HG03354 (cell line): ENCODE data around the gene C2CD4C.
"Not testable (repeated sequence)": the region's sequence is repeated elsewhere in the genome, so short reads cannot be mapped to it uniquely, and the experiment has no call there.

Source experiments
- ATAC-seq: cut with Tn5 transposase; IDR thresholded peaks from one replicate; pipeline ENCODE4 v1.9.1; 2021; ENCODE audit warnings: mild to moderate bottlenecking; ENCODE audit not compliant: unreplicated experiment, poor library complexity, severe bottlenecking

The C2CD4C gene, protein sequence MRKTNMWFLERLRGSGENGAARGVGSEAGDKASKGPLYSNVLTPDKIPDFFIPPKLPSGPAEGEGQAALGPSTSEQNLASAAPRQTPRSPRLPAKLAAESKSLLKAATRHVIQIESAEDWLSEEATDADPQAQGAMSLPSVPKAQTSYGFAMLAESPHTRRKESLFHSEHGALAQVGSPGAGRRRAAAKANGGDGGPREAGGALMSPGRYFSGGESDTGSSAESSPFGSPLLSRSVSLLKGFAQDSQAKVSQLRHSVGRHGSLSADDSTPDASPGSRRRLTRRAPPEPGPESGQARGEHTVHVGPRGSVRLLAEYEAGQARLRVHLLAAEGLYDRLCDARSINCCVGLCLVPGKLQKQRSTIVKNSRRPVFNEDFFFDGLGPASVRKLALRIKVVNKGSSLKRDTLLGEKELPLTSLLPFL

GRCh38 chr19:408902-409515 is at the start of gene C2CD4C:
Gene C2CD4C (minus strand): TSS chr19:409147. CDS start chr19:408361, 786 bp downstream.
- ATAC-seq, result no peak

DNA sequence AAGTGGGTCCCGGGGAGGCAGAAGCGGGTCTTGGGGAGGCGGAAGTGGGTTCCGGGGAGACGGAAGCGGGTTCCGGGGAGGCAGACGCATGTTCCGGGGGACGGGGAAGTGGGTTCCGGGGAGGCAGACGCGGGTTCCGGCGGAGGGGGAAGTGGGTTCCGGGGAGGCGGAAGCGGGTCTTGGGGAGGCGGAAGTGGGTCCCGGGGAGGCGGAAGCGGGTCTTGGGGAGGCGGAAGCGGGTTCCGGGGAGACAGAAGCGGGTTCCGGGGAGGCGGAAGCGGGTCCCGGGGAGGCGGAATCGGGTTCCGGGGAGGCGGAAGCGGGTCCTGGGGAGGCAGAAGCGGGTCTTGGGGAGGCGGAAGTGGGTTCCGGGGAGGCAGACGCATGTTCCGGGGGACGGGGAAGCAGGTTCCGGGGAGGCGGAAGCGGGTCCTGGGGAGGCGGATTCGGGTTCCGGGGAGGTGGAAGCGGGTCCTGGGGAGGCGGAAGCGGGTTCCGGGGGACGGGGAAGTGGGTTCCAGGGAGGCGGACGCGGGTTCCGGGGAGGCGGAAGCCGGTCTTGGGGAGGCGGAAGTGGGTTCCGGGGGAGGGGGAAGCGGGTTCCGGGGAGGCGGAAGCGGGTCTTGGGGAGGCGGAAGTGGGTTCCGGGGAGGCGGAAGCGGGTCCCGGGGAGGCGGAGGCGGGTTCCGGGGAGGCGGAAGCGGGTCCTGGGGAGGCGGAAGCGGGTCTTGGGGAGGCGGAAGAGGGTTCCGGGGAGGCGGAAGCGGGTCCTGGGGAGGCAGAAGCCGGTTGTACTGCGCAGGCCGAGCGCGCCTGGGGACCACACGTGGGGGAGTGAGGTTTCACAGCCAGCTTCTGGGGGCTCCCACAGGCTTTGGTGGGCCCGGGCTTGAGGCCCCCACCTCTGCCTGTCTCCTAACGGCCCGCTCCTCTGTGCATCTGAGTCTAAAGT is 49.4 kb upstream of the C2CD4C start:
- no peak for ATAC-seq

DNA sequence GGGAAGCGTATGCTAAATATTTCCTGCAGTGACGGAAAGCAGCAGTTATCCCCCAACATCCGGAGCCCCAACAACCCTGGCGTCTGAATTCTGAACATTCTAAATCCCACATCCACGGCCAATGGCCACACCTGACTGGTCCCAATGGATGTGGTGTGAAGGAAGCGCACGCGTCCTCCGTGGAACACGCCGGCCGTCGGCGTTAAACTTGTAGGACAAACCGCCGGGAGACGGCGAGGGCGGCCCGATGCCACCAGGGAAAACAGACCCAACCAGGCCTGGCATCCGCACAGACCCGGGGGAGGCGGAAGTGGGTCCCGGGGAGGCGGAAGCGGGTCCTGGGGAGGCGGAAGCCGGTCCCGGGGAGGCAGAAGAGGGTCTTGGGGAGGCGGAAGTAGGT is 48.7 kb upstream of the C2CD4C start:
- ATAC-seq, result no peak

DNA sequence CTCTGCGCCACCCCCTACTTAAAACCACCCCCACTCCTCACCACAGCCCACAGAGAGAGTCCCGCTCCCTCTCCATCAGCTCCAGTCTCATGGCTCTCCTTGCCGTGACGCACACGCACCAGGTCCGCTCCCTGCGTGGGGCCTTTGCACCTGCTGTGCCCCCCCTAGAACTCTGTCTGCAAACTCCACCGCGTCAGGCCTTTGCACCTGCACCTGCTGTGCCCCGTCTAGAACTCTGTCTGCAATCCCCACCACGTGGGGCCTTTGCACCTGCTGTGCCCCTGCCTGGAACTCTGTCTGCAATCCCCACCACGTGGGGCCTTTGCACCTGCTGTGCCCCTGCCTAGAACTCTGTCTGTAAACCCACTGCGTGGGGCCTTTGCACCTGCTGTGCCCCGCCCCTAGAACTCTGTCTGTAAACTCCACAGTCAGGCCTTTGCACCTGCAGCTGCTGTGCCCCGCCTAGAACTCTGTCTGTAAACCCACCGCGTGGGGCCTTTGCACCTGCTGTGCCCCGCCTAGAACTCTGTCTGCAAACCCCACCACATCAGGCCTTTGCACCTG is 47.7 kb upstream of the C2CD4C start:
- ATAC-seq, result no peak

DNA sequence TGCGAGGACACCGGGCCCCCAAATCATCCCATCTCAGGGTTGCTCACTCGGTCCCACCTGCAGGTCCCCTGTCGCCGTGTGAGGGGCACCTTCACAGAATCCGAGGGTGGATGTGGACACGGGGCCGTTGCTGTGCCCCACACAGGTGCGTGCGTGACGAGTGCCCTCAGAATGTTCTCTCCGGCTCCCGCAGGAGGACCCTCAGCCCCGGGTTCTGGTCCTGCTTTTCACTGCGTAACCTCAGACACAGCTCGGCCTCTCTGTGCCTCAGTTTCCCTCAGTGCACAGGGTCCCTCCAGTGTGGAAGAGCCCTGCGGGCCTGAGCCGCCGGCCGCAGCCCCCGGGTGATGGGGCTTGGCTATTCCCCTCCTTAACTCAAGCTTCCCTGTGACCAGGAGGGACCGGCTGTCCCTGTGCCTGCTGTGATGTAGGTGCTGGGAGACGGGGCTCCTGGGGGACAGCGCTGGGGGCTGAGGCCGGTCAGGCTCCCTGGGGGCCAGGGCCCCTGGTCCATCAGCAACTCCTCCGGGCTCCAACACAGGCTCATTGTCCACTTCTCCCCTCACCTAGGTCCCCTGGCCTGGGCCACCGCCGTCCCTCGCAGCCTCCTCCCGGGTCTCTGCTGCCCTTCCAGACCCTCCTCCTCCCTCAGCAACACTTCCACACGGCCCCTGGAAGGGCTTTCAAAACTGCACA is 47.1 kb upstream of the C2CD4C start:
- ATAC-seq, result no peak

GRCh38 chr19:455031-455705 is 46.2 kb upstream of the C2CD4C start:
- ATAC-seq, result no peak

- no peak for ATAC-seq
Observed at GRCh38 chr19:453606-454005, 44.7 kb upstream of the C2CD4C start.

GRCh38 chr19:452829-453228 is 43.9 kb upstream of the C2CD4C start:
- no peak for ATAC-seq

- not testable (repeated sequence) for ATAC-seq
Observed at GRCh38 chr19:450912-451481, 42.0 kb upstream of the C2CD4C start.

GRCh38 chr19:449916-450315 is 41.0 kb upstream of the C2CD4C start:
- ATAC-seq, result no peak

- no peak for ATAC-seq
Observed at GRCh38 chr19:447816-448560, 39.0 kb upstream of the C2CD4C start.

GRCh38 chr19:447064-447426 is 38.1 kb upstream of the C2CD4C start:
- ATAC-seq, result no peak

DNA sequence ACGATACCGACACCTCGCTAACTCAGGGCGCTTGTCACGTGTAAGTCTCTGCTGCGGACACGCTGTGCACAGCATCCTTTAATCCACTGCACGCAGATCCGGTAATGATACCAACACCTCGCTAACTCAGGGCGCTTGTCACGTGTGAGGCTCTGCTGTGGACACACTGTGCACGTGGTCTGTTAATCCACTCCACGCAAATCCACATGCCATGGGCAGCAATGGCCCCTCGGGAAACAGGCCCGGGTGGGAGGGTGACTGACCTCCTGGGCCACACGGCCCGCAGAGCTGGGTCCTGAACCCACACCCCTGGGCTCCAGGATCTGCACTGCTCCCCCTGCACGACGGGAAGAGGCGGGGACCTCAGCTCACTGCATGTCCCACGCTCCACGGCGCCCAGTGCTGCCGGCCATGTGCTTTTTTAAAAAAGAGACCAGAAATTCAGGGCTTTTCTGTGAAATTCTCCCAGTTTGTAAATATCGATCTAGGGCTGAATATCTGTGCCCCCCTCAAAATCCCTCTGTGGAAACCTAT is 35.8 kb upstream of the C2CD4C start:
- no peak for ATAC-seq

GRCh38 chr19:443005-443404 is 34.1 kb upstream of the C2CD4C start:
- ATAC-seq, result no peak

DNA sequence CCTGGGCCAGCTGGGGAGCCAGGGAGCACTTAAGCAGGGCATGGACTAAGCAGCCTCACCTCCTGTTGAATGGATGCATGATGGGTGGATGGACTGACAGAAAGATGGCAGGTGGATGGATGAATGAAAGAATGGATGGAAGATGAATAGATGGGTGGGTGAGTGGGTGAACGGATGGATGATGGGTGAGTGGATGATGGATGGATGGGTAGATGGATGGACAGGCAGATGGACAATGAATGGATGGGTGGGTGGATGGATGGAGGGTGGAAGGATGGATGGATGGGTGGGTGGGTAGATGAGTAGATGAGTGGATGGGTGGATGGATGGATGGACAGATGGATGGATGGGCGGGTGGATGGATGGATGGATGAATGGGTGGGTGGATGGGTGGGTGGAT is 33.1 kb upstream of the C2CD4C start:
- no peak for ATAC-seq

GRCh38 chr19:441213-441836 is 32.4 kb upstream of the C2CD4C start:
- no peak for ATAC-seq
